Muscle layer of colon (tissue), 2 donors: ENCODE data around the gene SNAP47.

Experiments used
- H3K27ac ChIP-seq: one replicate; pipeline ENCODE4 v1.7.0; 2013; ENCODE audit warnings: low read depth, mild to moderate bottlenecking, low read length, moderate library complexity
- H3K27me3 ChIP-seq, 2 donors: one replicate each; pipeline ENCODE4 v1.7.0; 2013; ENCODE audit warnings: low read length in 2 of 2, mild to moderate bottlenecking in 2 of 2; ENCODE audit not compliant: insufficient read depth in 2 of 2, control insufficient read depth in 1 of 2
- H3K36me3 ChIP-seq: one replicate; pipeline ENCODE4 v1.7.0; 2013; ENCODE audit warnings: mild to moderate bottlenecking, low read length; ENCODE audit not compliant: insufficient read depth
- H3K4me1 ChIP-seq: one replicate; pipeline ENCODE4 v1.7.0; 2013; ENCODE audit warnings: mild to moderate bottlenecking, low read length; ENCODE audit not compliant: insufficient read depth
- H3K4me3 ChIP-seq, 2 donors: one replicate each; pipeline ENCODE4 v1.7.0; 2013; ENCODE audit warnings: low read length in 2 of 2, low read depth in 1 of 2, mild to moderate bottlenecking in 1 of 2, moderate library complexity in 1 of 2
- H3K9ac ChIP-seq: one replicate; pipeline ENCODE4 v1.7.0; 2013; ENCODE audit warnings: low read length
- H3K9me3 ChIP-seq: one replicate; pipeline ENCODE4 v1.7.0; 2013; ENCODE audit warnings: mild to moderate bottlenecking, low read length
- donor health status: abdominal sarcoma.
- donor health status: Adenocarcinoma of cecum.

Gene SNAP47

DNA sequence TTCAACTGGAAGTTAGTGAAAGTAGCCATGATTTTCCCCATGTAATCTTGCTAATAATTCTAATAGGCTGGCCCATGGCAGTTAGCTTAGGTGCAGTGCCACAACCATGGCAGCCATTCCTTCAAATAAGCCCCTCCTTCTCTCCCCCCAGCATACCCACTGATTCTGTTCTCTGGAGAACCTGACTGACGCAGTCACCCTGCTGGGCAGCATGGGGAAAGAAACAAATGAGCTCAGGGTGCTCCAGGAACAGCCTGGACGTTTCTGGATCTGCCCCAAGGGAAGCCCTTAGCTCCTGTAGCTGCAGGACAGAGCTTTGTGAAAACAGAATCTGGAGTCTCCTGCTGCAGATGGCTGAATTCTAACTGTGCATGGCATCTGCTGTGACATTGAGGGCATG lies 22.5 kb downstream of the SNAP47 start:
- Histone ChIP-seq H3K4me1 (peaks cover 58% of the 10 kb centered on the region), H3K27ac (peak overlapping the region; percentile 10), H3K4me3 (no peak overlapping the region), H3K9me3 (no peaks in the 10 kb centered on the region), H3K27me3 (no peaks in the 10 kb centered on the region), H3K9ac (no peak overlapping the region), H3K36me3 (peaks cover 24% of the 10 kb centered on the region)

DNA sequence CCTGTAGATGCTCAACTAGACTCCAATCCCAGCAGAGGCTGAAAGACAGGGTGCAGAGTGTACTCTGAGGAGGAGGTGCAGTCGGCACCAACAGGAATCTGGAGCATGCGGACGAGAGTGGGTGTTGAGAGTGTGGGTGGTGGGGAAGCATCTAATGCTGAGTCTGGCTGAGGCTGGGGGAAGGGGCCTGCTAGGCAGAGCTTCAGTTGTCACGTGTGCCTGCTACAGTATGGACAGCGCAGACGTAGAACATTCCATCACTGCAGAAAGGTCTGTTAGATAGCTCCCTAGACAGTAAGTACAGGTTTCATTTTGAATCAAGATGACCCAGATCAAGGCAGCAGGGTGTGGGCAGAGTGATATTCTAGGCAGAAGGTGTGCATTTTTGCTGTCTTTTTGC lies 23.1 kb downstream of the SNAP47 start:
- peak overlapping the region; percentile 72 for H3K27ac ChIP-seq
- H3K4me1 ChIP-seq: peaks cover 57% of the 10 kb centered on the region
- H3K9ac ChIP-seq: no peak overlapping the region
- peaks cover 24% of the 10 kb centered on the region for H3K36me3 ChIP-seq
- no peaks in the 10 kb centered on the region for H3K27me3 ChIP-seq
- no peak overlapping the region for H3K4me3 ChIP-seq
- H3K9me3 ChIP-seq: no peaks in the 10 kb centered on the region

DNA sequence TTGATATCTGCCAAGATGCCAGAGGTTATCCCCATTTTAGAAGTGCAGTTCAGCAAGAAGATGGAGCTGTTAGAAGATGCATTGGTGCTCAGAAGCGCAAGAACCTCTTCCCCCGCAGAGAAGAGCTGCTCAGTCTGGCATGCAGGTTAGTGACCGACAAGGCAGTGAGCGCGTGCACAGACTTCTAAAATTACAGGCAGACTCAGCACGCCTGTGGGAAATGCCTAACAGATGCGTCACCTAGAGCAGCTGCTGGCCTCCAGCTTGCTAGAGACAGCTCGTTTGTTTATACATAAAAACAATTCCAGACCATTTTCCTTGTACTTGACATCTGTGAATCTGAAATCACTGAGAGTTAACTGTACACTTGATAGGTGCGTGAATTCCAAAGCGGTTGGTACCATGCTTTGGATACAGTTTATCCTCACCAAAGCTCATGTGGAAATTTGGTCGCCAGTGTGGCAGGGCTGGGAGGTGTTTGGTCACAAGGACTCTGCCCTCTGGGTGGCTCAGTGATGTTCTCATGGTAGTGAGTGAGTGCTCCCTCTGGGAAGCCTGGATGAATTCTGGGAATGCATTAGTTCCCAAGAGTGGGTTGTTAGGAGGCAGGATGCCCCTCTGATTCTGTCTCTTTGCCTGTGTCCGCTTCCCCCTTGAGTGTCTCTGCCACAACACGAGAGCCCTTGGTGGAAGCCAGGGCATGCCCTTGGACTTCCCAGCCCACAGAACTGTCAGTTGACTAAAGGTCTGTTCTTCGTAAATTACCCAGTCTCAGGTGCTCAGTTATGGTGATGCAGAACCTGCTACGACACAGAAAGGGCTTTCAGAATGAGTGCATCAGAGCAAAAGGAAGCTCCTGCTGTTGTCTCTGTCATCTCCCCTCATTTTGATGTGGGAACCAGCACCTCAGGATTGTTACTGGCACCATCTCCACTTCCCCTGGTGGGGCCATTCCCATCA lies 24.4 kb downstream of the SNAP47 start:
- Histone ChIP-seq H3K4me1 (peaks cover 51% of the 10 kb centered on the region), H3K9me3 (no peaks in the 10 kb centered on the region), H3K27ac (peak overlapping the region; percentile 72), H3K36me3 (peaks cover 24% of the 10 kb centered on the region), H3K4me3 (no peak overlapping the region), H3K27me3 (no peaks in the 10 kb centered on the region), H3K9ac (peak overlapping the region; percentile 17)

DNA sequence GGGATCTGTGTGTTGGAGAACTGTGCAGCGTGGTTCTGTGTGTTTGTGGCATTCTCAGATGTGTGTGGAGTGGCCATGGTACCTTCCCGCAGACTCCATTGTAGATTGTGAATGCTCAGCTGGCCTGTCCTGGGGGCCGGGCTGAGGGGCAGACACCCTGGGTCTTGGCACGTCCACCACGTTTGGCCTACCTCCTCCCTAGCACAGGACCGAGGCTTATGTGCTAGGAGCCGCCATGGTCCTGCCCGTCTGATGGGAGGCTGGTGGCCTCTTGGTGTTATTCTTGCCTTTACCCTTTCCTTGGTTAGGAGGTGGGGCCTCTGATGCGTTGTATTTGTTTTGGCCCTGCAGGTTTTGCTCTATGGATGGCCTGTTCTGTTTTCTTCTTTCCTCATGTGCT lies 25.1 kb downstream of the SNAP47 start:
- H3K9me3 ChIP-seq: no peaks in the 10 kb centered on the region
- H3K4me3 ChIP-seq: no peak overlapping the region
- peaks cover 24% of the 10 kb centered on the region for H3K36me3 ChIP-seq
- no peaks in the 10 kb centered on the region for H3K27me3 ChIP-seq
- peaks cover 51% of the 10 kb centered on the region for H3K4me1 ChIP-seq
- peak overlapping the region; percentile 72 for H3K27ac ChIP-seq
- no peak overlapping the region for H3K9ac ChIP-seq

DNA sequence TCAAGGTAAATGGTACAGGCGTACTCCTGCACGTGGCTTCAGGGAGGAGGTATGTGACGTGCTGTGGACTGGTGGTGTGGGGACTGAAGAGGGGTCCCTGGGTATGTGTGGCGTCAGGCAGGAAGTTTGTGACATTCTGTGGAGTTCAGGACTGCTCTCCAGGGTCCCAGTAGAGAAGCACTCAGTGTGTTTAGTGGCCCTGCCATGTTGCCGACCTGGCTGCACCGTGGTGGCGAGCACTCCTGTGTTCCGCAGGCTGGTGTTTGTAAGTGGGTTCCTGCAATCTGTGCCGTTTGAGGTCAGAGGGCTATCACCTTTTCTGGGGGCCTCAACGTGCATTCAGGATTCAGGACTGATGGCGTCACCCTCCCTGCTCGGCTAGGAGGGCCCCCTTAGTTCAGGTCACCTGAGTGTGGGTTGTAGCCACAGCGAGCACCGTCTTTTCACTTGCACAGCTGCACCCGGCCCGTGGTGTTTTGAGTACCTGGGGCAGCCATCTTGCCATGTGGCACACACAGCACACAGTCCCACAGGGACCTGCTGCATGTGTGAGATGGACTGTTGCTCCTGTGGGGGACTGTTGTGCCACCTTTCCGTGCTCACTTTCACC lies 26.5 kb downstream of the SNAP47 start:
- H3K27ac ChIP-seq: peak overlapping the region; percentile 57
- no peak overlapping the region for H3K9ac ChIP-seq
- no peaks in the 10 kb centered on the region for H3K27me3 ChIP-seq
- H3K4me1 ChIP-seq: peaks cover 51% of the 10 kb centered on the region
- no peaks in the 10 kb centered on the region for H3K9me3 ChIP-seq
- no peak overlapping the region for H3K4me3 ChIP-seq
- peaks cover 24% of the 10 kb centered on the region for H3K36me3 ChIP-seq

DNA sequence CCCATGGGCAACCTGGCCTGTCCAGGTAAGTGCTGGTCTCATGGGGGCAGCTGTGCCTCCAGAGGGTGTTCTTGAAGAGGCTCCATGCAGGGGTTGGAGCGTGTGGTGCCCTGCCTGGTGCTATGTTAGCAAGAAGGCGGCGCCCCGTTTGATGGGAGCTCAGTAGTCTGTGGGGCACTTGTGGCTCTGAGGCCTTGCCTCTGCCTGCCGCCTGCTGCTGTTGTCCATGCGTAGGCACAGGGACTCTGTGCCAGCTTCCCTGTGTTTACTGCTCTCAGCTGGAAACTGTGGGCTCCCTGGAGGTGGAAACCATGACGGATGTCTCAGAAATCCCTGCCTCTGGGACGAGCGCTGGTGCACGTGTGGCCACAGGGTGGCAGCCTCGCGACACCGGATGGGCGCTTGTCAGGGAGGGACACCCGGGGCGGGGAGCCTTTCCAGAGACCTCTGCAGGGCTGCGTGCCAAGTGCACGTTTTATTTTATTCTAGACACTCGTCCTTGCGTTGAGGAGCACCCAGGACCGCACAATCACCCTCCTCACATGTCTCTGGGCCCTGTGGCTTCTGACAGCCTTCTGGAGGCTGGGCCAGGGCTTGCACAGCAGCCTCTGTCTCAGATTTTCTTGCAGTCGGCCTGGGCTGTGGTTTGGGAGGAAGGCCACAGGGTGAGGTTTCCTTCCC lies 27.1 kb downstream of the SNAP47 start:
- Histone ChIP-seq H3K36me3 (peaks cover 25% of the 10 kb centered on the region), H3K4me1 (peaks cover 49% of the 10 kb centered on the region), H3K9me3 (no peaks in the 10 kb centered on the region), H3K27me3 (no peaks in the 10 kb centered on the region), H3K9ac (no peak overlapping the region), H3K4me3 (no peak overlapping the region), H3K27ac (peak overlapping the region; percentile 57)

DNA sequence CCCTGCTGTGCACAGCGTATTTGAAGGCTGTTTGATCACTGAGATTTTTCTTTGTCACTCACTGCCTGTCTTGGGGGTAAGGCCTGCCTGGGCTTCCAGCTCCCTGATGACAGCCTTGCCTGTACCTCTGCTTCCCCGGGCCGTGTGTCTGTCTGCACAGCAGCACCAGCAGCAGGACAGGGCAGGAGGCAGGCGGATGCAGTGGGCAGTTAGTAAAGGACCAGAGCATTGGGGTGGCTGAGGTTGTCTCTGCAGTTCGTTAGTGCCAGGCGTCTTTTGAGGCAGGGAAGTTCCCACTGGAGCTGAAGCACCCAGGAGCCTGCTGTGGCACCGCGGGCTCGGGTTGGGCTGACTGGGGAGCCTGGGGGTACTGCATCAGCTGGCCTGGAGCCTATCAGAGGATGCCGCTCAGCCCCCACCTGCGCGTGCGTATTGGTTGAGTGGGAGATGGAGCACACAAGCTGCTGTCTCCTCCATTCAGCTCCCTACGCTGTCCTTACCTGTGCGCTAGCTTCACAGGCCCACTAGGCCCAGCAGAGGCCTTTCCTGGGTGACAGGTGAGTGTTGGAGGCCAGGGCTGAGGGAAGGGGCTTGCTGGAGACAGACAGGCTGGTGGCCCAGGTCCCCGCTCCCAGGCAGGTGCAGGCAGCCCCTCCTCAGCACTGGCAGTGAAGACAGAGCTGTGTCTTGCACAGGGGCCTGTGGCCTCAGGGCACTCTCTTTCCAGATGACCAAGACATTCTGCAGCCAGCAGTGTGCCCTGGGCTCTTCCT lies 28.2 kb downstream of the SNAP47 start:
- Histone ChIP-seq H3K4me1 (peaks cover 39% of the 10 kb centered on the region), H3K36me3 (peaks cover 28% of the 10 kb centered on the region), H3K27me3 (no peaks in the 10 kb centered on the region), H3K9ac (no peak overlapping the region), H3K4me3 (no peak overlapping the region), H3K27ac (peak overlapping the region; percentile 57), H3K9me3 (no peaks in the 10 kb centered on the region)

DNA sequence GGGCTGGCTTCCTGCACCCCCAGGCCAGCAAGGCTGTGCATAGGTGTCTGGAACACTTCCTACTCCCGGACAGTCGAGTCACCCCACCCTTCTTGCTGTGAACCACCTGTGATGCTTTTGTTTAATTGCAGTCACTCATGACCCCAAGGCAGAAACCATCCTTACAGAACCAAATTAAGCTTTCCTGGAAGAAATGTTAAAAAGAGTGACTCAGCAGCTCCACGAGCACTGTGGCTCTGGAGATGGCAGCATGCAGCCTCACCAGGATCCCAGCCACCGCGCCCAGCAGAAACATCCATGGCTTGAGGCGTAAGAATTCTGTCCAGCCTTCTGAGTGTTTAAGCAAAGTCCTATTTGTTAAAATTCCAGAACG lies 28.8 kb downstream of the SNAP47 start:
- Histone ChIP-seq H3K4me1 (peaks cover 33% of the 10 kb centered on the region), H3K9ac (no peak overlapping the region), H3K9me3 (no peaks in the 10 kb centered on the region), H3K36me3 (peaks cover 33% of the 10 kb centered on the region), H3K27ac (no peak overlapping the region), H3K4me3 (no peak overlapping the region), H3K27me3 (no peaks in the 10 kb centered on the region)

DNA sequence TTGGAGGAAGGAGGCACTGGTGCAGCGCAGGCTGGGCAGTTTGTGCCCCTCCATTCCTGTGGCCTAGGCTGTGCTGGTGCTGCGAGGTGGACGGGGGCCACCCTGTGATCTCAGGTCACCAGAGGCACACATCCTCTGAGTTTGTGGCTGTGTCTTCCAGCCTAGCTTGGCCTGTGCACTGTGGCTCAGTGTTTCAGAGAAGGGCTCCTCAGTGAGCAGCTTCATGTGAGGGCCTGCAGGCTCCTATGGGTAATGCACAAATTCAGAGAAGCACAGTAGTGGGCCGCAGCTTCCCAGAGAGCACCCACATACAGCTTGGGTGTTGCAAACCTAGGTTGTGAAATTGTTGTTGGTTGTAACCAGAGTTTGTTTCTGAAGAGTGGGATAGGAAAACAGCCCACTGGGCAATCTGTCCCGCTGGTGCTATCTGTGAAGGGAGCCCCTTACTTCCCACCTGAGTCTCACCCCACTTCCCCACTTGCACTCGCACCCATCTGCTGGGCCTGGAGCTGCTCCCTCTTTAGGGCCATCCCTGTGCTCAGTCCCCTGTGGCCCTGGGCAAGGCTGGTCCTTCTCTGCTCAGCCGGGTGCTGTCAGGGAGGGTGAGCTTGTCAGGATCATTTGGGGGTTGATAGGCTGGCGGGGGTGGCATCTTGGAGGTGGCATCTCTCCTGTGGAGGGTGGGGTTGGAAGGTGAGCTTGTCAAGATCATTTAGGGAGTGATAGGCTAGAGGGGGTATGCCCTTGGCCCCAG lies 30.2 kb downstream of the SNAP47 start:
- no peak overlapping the region for H3K4me3 ChIP-seq
- peaks cover 38% of the 10 kb centered on the region for H3K36me3 ChIP-seq

DNA sequence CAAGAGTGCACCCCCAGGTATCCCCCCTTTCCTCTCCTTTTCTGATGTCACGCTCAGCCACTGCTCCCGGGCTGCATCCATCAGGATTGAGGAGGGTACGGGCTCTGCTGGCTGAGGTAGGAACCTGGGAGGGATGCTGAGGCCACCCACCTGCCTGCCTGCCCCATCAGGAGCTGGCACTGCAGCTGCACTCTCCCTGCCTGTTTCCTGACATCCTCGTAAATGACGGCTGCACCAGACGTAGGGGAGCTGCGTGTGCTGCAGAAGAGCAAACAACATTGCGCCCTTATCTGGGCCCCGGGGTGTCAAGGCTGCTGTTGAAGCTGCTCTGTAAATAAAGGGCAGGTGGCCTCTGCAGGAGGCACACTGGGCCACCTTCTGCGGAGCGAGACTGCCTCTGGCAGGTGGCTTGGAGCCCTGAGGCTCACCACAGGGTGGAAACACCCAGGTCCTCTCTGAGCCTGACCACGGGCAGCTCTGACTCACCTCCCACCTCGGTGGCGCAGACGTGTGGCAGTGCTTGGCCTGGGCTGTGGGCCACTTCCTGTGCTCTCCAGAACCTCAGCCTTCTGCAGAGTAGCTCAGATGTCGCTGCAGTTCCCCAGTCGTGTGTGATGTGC lies 30.9 kb downstream of the SNAP47 start:
- H3K4me3 ChIP-seq: no peak overlapping the region
- peaks cover 40% of the 10 kb centered on the region for H3K36me3 ChIP-seq
- H3K4me1 ChIP-seq: peaks cover 21% of the 10 kb centered on the region
- no peak overlapping the region for H3K9ac ChIP-seq
- no peaks in the 10 kb centered on the region for H3K9me3 ChIP-seq
- no peaks in the 10 kb centered on the region for H3K27me3 ChIP-seq
- H3K27ac ChIP-seq: no peak overlapping the region

More for the DNA sequence above, 30.2 kb downstream of the SNAP47 start:
- H3K9me3 ChIP-seq: no peaks in the 10 kb centered on the region
- no peak overlapping the region for H3K27ac ChIP-seq
- H3K9ac ChIP-seq: no peak overlapping the region
- peaks cover 21% of the 10 kb centered on the region for H3K4me1 ChIP-seq
- no peaks in the 10 kb centered on the region for H3K27me3 ChIP-seq
